Left renal pelvis (tissue), 4 donors: ENCODE results near the gene SCGB3A2. TPM values are rescaled to one million over a fixed set of nuclear protein-coding genes. Genes with fewer than 3 reads are reported as not detected.

Experiments used
- DNase-seq, 4 donors: peaks; one replicate each; pipeline ENCODE4 v3.0.0-alpha.2; 2013; ENCODE audit warnings: low read depth in 4 of 4, low spot score in 3 of 4
- polyA plus RNA-seq, 4 donors: library from polyadenylated mRNA; unstranded; fragments of 120-200 nt; gene quantifications; one replicate each; pipeline ENCODE4 v1.2.1, GENCODE V29; 2013; ENCODE audit not compliant: insufficient read length in 4 of 4

Gene SCGB3A2
- polyA plus RNA-seq, 4 donors: 6.9 to 7.1 TPM; not detected in 2

- no peak for DNase-seq
These were observed 24.2 kb downstream of the SCGB3A2 start for GRCh38 chr5:147902609-147903115.

DNA sequence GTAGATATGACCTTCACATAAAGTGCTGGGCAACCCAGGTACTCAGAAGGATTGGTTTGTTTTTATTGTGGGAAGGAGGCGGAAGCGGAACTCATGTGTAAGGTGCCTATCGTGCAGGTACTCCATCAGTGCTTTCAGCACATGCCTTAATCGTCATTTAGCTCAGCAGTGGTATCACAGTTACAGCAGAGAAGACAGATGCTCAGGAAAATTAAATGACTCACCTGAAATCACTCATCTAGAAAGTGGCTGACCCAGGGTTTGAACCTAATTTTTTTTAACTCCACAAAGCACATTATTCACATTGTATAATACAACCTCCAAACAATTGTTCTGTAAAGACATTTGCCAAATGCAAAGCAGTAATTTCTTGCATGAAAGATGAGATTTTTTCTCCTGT lies 25.6 kb downstream of the SCGB3A2 start:
- no peak for DNase-seq

GRCh38 chr5:147906326-147907095 lies 28.0 kb downstream of the SCGB3A2 start, which contains the start of gene C5orf46:
C5orf46 (minus strand) TSS chr5:147906538; CDS start chr5:147906501, 37 bp downstream.
- no peak for DNase-seq

- DNase-seq: no peak
These were observed 32.9 kb downstream of the SCGB3A2 start for GRCh38 chr5:147911427-147911826.

DNA sequence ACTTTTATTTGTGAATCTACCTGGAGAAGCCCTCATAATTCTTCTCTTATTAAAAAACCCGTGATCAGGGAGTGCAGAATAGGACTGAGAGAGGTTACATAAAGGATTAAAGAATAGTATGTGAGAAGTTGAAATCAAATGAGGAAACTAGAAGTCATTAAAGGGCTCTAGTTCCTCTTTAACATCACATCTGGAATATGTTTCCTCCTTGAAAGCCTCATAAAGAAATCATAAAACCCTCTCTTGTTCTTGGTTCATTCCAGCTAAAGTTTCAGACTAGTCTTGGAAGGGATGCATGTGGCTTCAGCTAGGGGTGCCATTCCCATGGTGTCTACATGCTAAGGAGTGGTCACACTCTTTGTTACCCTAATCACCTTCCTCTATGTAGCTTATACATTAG lies 33.5 kb downstream of the SCGB3A2 start:
- DNase-seq: no peak

GRCh38 chr5:147913786-147914185 lies 35.3 kb downstream of the SCGB3A2 start:
- DNase-seq: no peak

DNA sequence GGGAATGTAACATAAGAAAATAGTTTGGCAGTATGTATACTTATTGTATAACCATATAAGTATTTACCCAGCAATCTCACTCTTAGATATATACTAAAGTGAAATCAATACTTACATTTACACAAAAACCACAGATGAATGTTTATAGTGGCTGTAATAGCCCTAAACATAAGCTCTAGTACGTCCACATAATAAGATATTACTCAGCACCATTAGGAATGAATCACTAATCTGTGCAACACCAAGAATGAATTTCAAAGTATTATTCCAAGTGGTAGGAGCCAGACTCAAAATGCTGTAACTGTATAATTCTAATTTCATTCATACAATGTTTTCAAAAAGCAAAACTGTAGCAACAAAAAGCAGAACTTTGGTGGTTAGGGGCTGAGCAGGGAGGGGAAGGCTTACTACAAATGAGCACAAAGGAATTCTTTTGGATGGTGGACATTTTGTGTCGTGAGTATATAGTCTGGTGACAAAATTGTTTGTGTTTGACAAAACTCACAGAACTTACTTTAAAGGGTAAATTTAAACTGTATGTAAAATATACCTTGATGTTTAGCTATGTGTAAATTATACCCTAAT lies 39.7 kb downstream of the SCGB3A2 start:
- DNase-seq: no peak

DNA sequence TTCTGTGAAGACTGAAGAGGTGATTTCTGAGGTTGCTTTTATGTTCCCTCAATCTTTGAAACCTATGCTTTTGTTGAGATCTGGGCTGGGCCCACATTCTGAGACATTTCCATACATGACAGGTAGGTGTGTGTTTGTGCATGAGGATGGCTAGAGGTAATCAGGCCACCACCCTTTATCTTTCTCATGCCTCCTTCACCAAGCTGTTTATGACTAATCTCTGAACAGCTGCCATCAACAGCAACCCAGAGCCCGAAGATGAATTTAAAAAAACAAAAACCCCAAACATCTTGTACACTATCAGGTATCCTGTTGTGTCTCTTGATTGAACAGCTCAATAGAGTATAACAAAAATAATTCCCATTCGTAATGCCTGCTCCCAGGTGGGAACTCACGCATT lies 40.4 kb downstream of the SCGB3A2 start:
- DNase-seq: no peak

DNA sequence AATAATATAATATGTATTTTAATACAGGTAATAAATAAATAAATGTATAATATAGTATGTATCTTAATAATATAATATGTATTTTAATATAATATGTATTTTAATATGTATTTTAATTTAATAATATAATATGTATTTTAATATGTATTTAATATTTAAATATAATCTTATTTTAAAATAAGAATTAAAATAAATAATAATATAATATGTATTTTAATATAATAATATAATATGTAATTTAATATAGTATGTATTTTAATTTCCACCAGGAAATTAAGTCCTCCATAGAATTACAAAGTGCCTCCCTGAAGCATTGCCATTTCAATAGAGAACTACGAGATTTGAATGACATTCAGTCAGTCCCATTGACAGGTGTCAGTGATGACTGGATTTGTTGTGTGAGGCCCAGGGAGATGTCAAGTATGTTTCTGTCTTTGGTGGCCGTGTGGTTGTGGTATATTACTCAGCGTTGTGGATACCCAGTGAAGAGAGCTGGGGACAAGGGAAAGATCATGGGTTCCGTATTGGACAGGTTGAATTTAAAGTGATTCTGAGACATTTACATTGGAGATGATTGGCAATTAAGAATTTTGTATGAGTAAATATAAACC lies 42.0 kb downstream of the SCGB3A2 start:
- DNase-seq: no peak

GRCh38 chr5:147921136-147921535 lies 42.6 kb downstream of the SCGB3A2 start:
- DNase-seq: no peak

DNA sequence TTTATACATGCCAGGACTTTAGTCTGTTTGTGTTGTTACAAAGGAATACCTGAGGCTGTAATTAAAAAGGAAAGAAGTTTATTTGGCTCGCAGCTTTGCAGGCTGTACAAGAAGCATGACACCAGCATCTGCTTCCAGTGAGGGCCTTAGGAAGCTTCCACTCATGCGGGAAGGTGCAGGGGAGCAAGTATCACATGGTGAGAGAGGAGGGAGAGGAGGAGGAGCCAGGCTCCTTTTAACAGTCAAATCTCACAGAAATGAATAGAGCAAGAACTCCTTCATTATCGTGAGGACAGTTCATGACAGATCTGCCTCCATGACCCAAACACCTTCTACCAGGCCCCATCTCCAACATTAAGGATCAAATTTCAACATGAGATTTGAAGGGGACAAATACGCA lies 46.5 kb downstream of the SCGB3A2 start:
- no peak for DNase-seq

DNA sequence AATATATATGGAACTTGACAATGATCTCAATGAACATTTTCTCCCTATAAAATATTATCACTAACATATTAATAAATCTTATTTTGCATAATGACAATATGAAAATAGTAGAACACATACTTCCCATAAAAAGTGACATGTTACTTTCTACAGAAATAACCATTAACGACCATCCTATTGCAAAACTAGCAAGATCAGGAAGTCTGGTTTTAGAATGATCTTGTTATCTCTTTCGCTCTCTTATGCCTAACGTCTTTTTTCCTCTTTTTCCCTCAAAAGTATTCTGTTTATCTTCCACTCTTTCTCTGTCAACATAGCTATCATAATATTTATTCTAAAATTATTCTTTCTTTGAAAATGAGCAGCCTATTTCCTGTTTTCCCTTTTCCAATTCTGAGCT lies 49.4 kb downstream of the SCGB3A2 start:
- no peak for DNase-seq

- DNase-seq: no peak
These were observed 52.3 kb downstream of the SCGB3A2 start for GRCh38 chr5:147930769-147931168.

Other genes starting within 250 kb of the SCGB3A2 start
- gene JAKMIP2, start 96.0 kb upstream of the SCGB3A2 start, polyA plus RNA-seq: 1 to 10 TPM; 4.0 to 7.4 (median 6.1) TPM
- 100 to 1,000 TPM in 1 of 4 donors, 10 to 100 TPM in 2, under 1 TPM in 1; 0.89 to 104 (median 58.7) TPM for gene SPINK1, start 47.0 kb upstream of the SCGB3A2 start, polyA plus RNA-seq
- not detected for gene C5orf46, start 27.8 kb downstream of the SCGB3A2 start, polyA plus RNA-seq
- under 1 TPM; 0.21 to 0.49 (median 0.32) TPM for gene SPINK5, start 185.3 kb downstream of the SCGB3A2 start, polyA plus RNA-seq